AG10803 (cell line): Measurements from ENCODE around the gene LPAR1.

Experiments
- DNase-seq: peaks from one replicate; pipeline ENCODE4 v3.0.0; 2010; ENCODE audit warnings: low read depth
- H3K4me3 ChIP-seq: 2 replicates; pipeline ENCODE4 v1.5.1; 2011; ENCODE audit warnings: mild to moderate bottlenecking, low read length, control low read depth
- CTCF ChIP-seq: conservative IDR thresholded peaks from 2 replicates; pipeline ENCODE4 v1.5.1; 2011; ENCODE audit warnings: mild to moderate bottlenecking, low read length, control low read depth, inconsistent platforms

LPAR1 gene

GRCh38 chr9:110926828-110927487, 111.3 kb downstream of the LPAR1 start:
- no peak for DNase-seq
- TF ChIP-seq CTCF, result no peak

GRCh38 chr9:110923601-110924000, 114.7 kb downstream of the LPAR1 start:
- DNase-seq, result peak; percentile 65
- H3K4me3 ChIP-seq, result no peak overlapping the region
- no peak for TF ChIP-seq CTCF

More at GRCh38 chr9:110926828-110927487, 111.3 kb downstream of the LPAR1 start:
- H3K4me3 ChIP-seq, result no peak overlapping the region

- DNase-seq, result no peak
- no peak overlapping the region for H3K4me3 ChIP-seq
- no peak for TF ChIP-seq CTCF
These were observed 116.1 kb downstream of the LPAR1 start for GRCh38 chr9:110922145-110922544.

GRCh38 chr9:110921705-110922104, 116.6 kb downstream of the LPAR1 start:
- DNase-seq, result no peak
- no peak for TF ChIP-seq CTCF
- H3K4me3 ChIP-seq, result no peak overlapping the region

GRCh38 chr9:110919609-110920008, 118.7 kb downstream of the LPAR1 start:
- TF ChIP-seq CTCF, result peak; percentile 17; the same call in 1 of the 2 replicates
- H3K4me3 ChIP-seq, result peak overlapping the region; percentile 2; the same call in 1 of the 2 replicates
- DNase-seq, result peak; percentile 95

GRCh38 chr9:110919050-110919435, 119.2 kb downstream of the LPAR1 start:
- no peak for DNase-seq
- no peak overlapping the region for H3K4me3 ChIP-seq
- no peak for TF ChIP-seq CTCF

GRCh38 chr9:110918316-110919049, 119.8 kb downstream of the LPAR1 start:
- peak; percentile 60 for DNase-seq
- H3K4me3 ChIP-seq, result no peak overlapping the region
- no peak for TF ChIP-seq CTCF
